Spinal cord (tissue), 10 donors: Measurements from ENCODE around the gene CD7. TPM values are rescaled to one million over a fixed set of nuclear protein-coding genes. Genes with fewer than 3 reads are reported as not detected.

Experiments used
- DNase-seq, 6 donors: peaks; one replicate each; pipeline versions ENCODE4 v3.0.0 to v3.0.0-alpha.2; 2013 to 2015; ENCODE audit warnings: low spot score in 6 of 6, low read depth in 4 of 6
- H3K27ac ChIP-seq: one replicate; pipeline ENCODE4 v1.5.1; 2013; ENCODE audit warnings: low read depth, low read length, control low read depth
- H3K27me3 ChIP-seq: one replicate; pipeline ENCODE4 v1.6.1; 2013; ENCODE audit warnings: low read length; ENCODE audit not compliant: control insufficient read depth, insufficient read depth
- H3K36me3 ChIP-seq: one replicate; pipeline ENCODE4 v1.6.1; 2013; ENCODE audit warnings: low read length; ENCODE audit not compliant: control insufficient read depth, insufficient read depth
- H3K4me1 ChIP-seq: one replicate; pipeline ENCODE4 v1.6.1; 2013; ENCODE audit warnings: low read length; ENCODE audit not compliant: control insufficient read depth, insufficient read depth
- H3K4me3 ChIP-seq: one replicate; pipeline ENCODE4 v1.5.1; 2013; ENCODE audit warnings: low read depth, low read length, control low read depth
- H3K9me3 ChIP-seq: one replicate; pipeline ENCODE4 v1.6.1; 2013; ENCODE audit warnings: low read length; ENCODE audit not compliant: control insufficient read depth, insufficient read depth
- WGBS: methylation state at CpG from one replicate; pipeline ENCODE4 v1.1.5; 2013; ENCODE audit warnings: missing lambda C conversion rate; ENCODE audit not compliant: insufficient coverage; 5-methylcytosine and 5-hydroxymethylcytosine counted together
- polyA plus RNA-seq, 2 donors: library from polyadenylated mRNA; unstranded; fragments of 120-200 nt; gene quantifications; one replicate each; pipeline ENCODE4 v1.2.1, GENCODE V29; 2013; ENCODE audit not compliant: insufficient read length in 2 of 2
- total RNA-seq, 2 donors: library from RNA; depleted of rRNA in 1 of 2; stranded (reverse); fragments of 120-200 nt in 1 of 2; fragments of >200 nt in 1 of 2; gene quantifications; one replicate each; pipeline versions ENCODE4 v1.2.3 to v1.2.4, GENCODE V29; 2013 to 2014
- donor health status: healthy.

Gene CD7
- total and polyA plus RNA-seq, 4 donors: 0.33 to 0.42 (median 0.41) TPM; not detected in 1

- Histone ChIP-seq H3K4me1 (peaks cover 5% of the 10 kb centered on the region), H3K4me3 (no peak overlapping the region), H3K27me3 (peaks cover 3% of the 10 kb centered on the region), H3K27ac (no peak overlapping the region), H3K36me3 (no peaks in the 10 kb centered on the region), H3K9me3 (no peaks in the 10 kb centered on the region)
- 44% methylated on average over 60 of the region's 65 CpGs for WGBS
- no peak for DNase-seq
Observed at GRCh38 chr17:82320956-82321927, 3.8 kb upstream of the CD7 start.

GRCh38 chr17:82320140-82320840, 2.9 kb upstream of the CD7 start:
- no peaks in the 10 kb centered on the region for H3K9me3 ChIP-seq
- H3K27me3 ChIP-seq: peaks cover 9% of the 10 kb centered on the region
- no peak overlapping the region for H3K27ac ChIP-seq
- DNase-seq: no peak
- no peaks in the 10 kb centered on the region for H3K36me3 ChIP-seq
- 84% methylated on average over 22 of the region's 26 CpGs for WGBS
- H3K4me1 ChIP-seq: peaks cover 14% of the 10 kb centered on the region
- no peak overlapping the region for H3K4me3 ChIP-seq

- WGBS: 96% methylated on average over 35 of the region's 35 CpGs
- Histone ChIP-seq H3K27ac (no peak overlapping the region), H3K4me3 (no peak overlapping the region), H3K27me3 (peaks cover 9% of the 10 kb centered on the region), H3K9me3 (no peaks in the 10 kb centered on the region), H3K4me1 (peaks cover 15% of the 10 kb centered on the region), H3K36me3 (no peaks in the 10 kb centered on the region)
- no peak for DNase-seq
Observed at GRCh38 chr17:82319619-82320062, 2.2 kb upstream of the CD7 start.

- Histone ChIP-seq H3K36me3 (no peaks in the 10 kb centered on the region), H3K9me3 (no peaks in the 10 kb centered on the region), H3K27ac (no peak overlapping the region), H3K4me3 (no peak overlapping the region), H3K4me1 (peaks cover 15% of the 10 kb centered on the region), H3K27me3 (peaks cover 9% of the 10 kb centered on the region)
- DNase-seq: no peak
- 96% methylated on average over 76 of the region's 76 CpGs for WGBS
Observed at GRCh38 chr17:82318772-82319606, 1.6 kb upstream of the CD7 start.

- H3K27ac ChIP-seq: no peak overlapping the region
- H3K36me3 ChIP-seq: no peaks in the 10 kb centered on the region
- no peak overlapping the region for H3K4me3 ChIP-seq
- no peaks in the 10 kb centered on the region for H3K9me3 ChIP-seq
- DNase-seq: no peak
- peaks cover 15% of the 10 kb centered on the region for H3K4me1 ChIP-seq
- peaks cover 9% of the 10 kb centered on the region for H3K27me3 ChIP-seq
- 98% methylated on average over 20 of the region's 20 CpGs for WGBS
Observed at GRCh38 chr17:82318169-82318498, 726 bp upstream of the CD7 start.

GRCh38 chr17:82316651-82317393, 586 bp downstream of the CD7 start:
- peaks cover 9% of the 10 kb centered on the region for H3K27me3 ChIP-seq
- H3K36me3 ChIP-seq: no peaks in the 10 kb centered on the region
- no peak overlapping the region for H3K27ac ChIP-seq
- peaks cover 15% of the 10 kb centered on the region for H3K4me1 ChIP-seq
- H3K4me3 ChIP-seq: no peak overlapping the region
- WGBS: 79% methylated on average over 29 of the region's 29 CpGs
- H3K9me3 ChIP-seq: no peaks in the 10 kb centered on the region
- DNase-seq: no peak

- Histone ChIP-seq H3K27ac (no peak overlapping the region), H3K27me3 (peaks cover 6% of the 10 kb centered on the region)
Observed at GRCh38 chr17:82315703-82316358, 1.6 kb downstream of the CD7 start.

GRCh38 chr17:82314727-82315605, 2.4 kb downstream of the CD7 start:
- DNase-seq: no peak
- Histone ChIP-seq H3K4me3 (no peak overlapping the region), H3K4me1 (peaks cover 12% of the 10 kb centered on the region), H3K27ac (no peak overlapping the region), H3K36me3 (no peaks in the 10 kb centered on the region), H3K27me3 (peaks cover 6% of the 10 kb centered on the region), H3K9me3 (no peaks in the 10 kb centered on the region)
- WGBS: 61% methylated on average over 30 of the region's 32 CpGs

More at GRCh38 chr17:82315703-82316358, 1.6 kb downstream of the CD7 start:
- Histone ChIP-seq H3K4me3 (no peak overlapping the region), H3K36me3 (no peaks in the 10 kb centered on the region), H3K4me1 (peaks cover 12% of the 10 kb centered on the region), H3K9me3 (no peaks in the 10 kb centered on the region)
- DNase-seq: peak in 1 of 6 donors; percentile 53
- WGBS: 23% methylated on average over 35 of the region's 36 CpGs
